CD4-positive, alpha-beta T cell (primary cell): Measurements from ENCODE around the gene RETREG2. TPM values are rescaled to one million over a fixed set of nuclear protein-coding genes. Genes with fewer than 3 reads are reported as not detected.

Source experiments
- ATAC-seq: fragments of 200-7000 bp; cut with Tn5 transposase; one replicate; pipeline ENCODE4 v1.10.0; 2022; ENCODE audit warnings: mild to moderate bottlenecking; ENCODE audit not compliant: poor library complexity
- CTCF ChIA-PET: fragments of 350-600 bp; sonication (Branson Sonifier 250); formaldehyde crosslinking; loops from one replicate; lab custom pipeline; 2021; ENCODE audit warnings: antibody characterized with exemption, inconsistent platforms; lab: Charles Lee
- POLR2A ChIA-PET: fragments of 350-600 bp; sonication (Branson Sonifier 250); formaldehyde crosslinking; loops from one replicate; lab custom pipeline; 2021; ENCODE audit warnings: antibody characterized with exemption, inconsistent platforms; lab: Charles Lee
- DNase-seq, 14 experiments: peaks; one replicate each; pipeline ENCODE4 v3.0.0-alpha.2; 2013 to 2020; ENCODE audit warnings: mixed read lengths in 2 of 14
- H3K27ac ChIP-seq, 2 donors: one replicate each; pipeline versions ENCODE4 v1.5.1 to v1.7.0; 2013; ENCODE audit warnings: low read length in 2 of 2, low read depth in 1 of 2, mild to moderate bottlenecking in 1 of 2
- H3K27me3 ChIP-seq, 2 experiments: 1 replicate in 1 of 2; 2 replicates in 1 of 2; pipeline versions ENCODE4 v1.6.1 to v1.7.0; 2013; ENCODE audit warnings: low read length in 2 of 2, control low read depth in 1 of 2, mild to moderate bottlenecking in 1 of 2, moderate library complexity in 1 of 2; ENCODE audit not compliant: insufficient read depth in 2 of 2, control insufficient read depth in 1 of 2
- H3K36me3 ChIP-seq: one replicate; pipeline ENCODE4 v1.6.1; 2013; ENCODE audit warnings: low read length, control low read depth; ENCODE audit not compliant: insufficient read depth
- H3K4me1 ChIP-seq: one replicate; pipeline ENCODE4 v1.6.1; 2013; ENCODE audit warnings: low read length, control low read depth; ENCODE audit not compliant: insufficient read depth
- H3K4me3 ChIP-seq: one replicate; pipeline ENCODE4 v1.5.1; 2013; ENCODE audit warnings: mild to moderate bottlenecking, low read length, moderate library complexity
- H3K9me3 ChIP-seq, 2 experiments: 1 replicate in 1 of 2; 2 replicates in 1 of 2; pipeline versions ENCODE4 v1.6.1 to v1.7.0; 2013; ENCODE audit warnings: low read length in 2 of 2, mild to moderate bottlenecking in 2 of 2, control low read depth in 1 of 2, moderate library complexity in 1 of 2; ENCODE audit not compliant: control insufficient read depth in 1 of 2, insufficient read depth in 1 of 2
- H3K27ac Mint-ChIP-seq: one replicate; pipeline ENCODE4 v1.8.0; 2020; ENCODE audit warnings: mixed read lengths
- H3K27me3 Mint-ChIP-seq: one replicate; pipeline ENCODE4 v1.8.0; 2021; ENCODE audit warnings: mixed read lengths
- H3K36me3 Mint-ChIP-seq: one replicate; pipeline ENCODE4 v1.8.0; 2021; ENCODE audit warnings: low read depth, mixed read lengths
- H3K4me1 Mint-ChIP-seq: one replicate; pipeline ENCODE4 v1.8.0; 2021; ENCODE audit warnings: low read depth, mixed read lengths
- H3K4me3 Mint-ChIP-seq: one replicate; pipeline ENCODE4 v1.8.0; 2020; ENCODE audit warnings: mild to moderate bottlenecking, mixed read lengths
- H3K9me3 Mint-ChIP-seq: one replicate; pipeline ENCODE4 v1.8.0; 2020; ENCODE audit warnings: mixed read lengths
- CTCF ChIP-seq: fragments of 200-600 bp; IDR thresholded peaks from one replicate; pipeline ENCODE4 v1.8.0; 2022; ENCODE audit warnings: antibody characterized with exemption, mild to moderate bottlenecking
- intact Hi-C, 2 experiments: fragments of 100-400 bp; cut with DNase I in 1 of 2; cut with micrococcal nuclease in 1 of 2; formaldehyde crosslinking; loops; one replicate each; pipeline versions ENCODE4 v1.15.1 to v1.9.0; 2023 to 2025; cut with DNase I, micrococcal nuclease
- total RNA-seq, 174 experiments: library from RNA in 2 of 174; stranded (reverse) in 2 of 174; gene quantifications; one replicate each; pipeline ENCODE4 v1.2.3 and lab custom pipeline; 2021 to 2026

The RETREG2 gene
- total RNA-seq, 2 experiments from 2014 or later, result 82.3 to 83.2 TPM

DNA sequence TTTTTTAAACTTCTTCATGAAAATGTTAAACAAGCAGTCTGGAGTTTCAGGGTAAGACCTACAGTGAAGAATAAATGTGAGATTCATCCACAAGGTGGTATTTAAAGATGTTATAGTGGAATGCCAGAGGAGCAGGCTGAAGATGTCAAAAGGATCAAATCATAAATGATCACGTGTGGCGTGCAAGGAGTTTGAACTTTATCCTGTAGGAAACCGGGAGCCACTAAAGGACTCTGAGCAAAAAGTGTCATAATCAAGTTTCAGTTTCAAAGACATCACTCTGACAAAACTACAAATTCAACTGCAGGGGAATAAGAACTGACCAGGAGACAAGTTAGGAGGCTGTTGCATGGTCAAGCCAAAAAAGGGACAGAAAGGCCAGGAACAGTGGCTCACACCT, 37.4 kb upstream of the RETREG2 start:
- ATAC-seq (no peak), DNase-seq (no peak)
- no peak overlapping the region for H3K27ac ChIP-seq
- no peaks in the 10 kb centered on the region for H3K9me3 Mint-ChIP-seq
- H3K4me1 ChIP-seq, result no peaks in the 10 kb centered on the region
- H3K36me3 ChIP-seq, result peaks cover 49% of the 10 kb centered on the region
- ChIA-PET POLR2A (no interaction called here), CTCF (no interaction called here)
- H3K27me3 ChIP-seq, result no peaks in the 10 kb centered on the region
- no peaks in the 10 kb centered on the region for H3K9me3 ChIP-seq
- no peaks in the 10 kb centered on the region for H3K4me1 Mint-ChIP-seq
- no peak overlapping the region for H3K4me3 ChIP-seq
- no peaks in the 10 kb centered on the region for H3K27me3 Mint-ChIP-seq
- H3K36me3 Mint-ChIP-seq, result peaks cover 84% of the 10 kb centered on the region
- no peak overlapping the region for H3K4me3 Mint-ChIP-seq
- intact Hi-C loops, result no loop called here
- TF ChIP-seq CTCF, result no peak
- no peak overlapping the region for H3K27ac Mint-ChIP-seq

GRCh38 chr2:219142329-219142728, 35.7 kb upstream of the RETREG2 start:
- intact Hi-C loops, result no loop called here
- CTCF ChIA-PET, result interaction anchor here (2.0 kb wide), 1 partner anchor 12 kb away, joined by 5 read pairs; no protein-coding TSS in a partner anchor
- Mint-ChIP-seq H3K4me3 (no peak overlapping the region), H3K27ac (no peak overlapping the region), H3K36me3 (peaks cover 93% of the 10 kb centered on the region), H3K9me3 (no peaks in the 10 kb centered on the region), H3K27me3 (no peaks in the 10 kb centered on the region), H3K4me1 (no peaks in the 10 kb centered on the region)
- Histone ChIP-seq H3K27ac (no peak overlapping the region), H3K36me3 (peaks cover 64% of the 10 kb centered on the region), H3K9me3 (no peaks in the 10 kb centered on the region), H3K4me3 (no peak overlapping the region), H3K4me1 (no peaks in the 10 kb centered on the region), H3K27me3 (no peaks in the 10 kb centered on the region)
- DNase-seq (no peak), ATAC-seq (no peak)
- TF ChIP-seq CTCF, result no peak
- POLR2A ChIA-PET, result no interaction called here

GRCh38 chr2:219149667-219150066, 28.4 kb upstream of the RETREG2 start:
- intact Hi-C loops, result loop anchor here in 1 of 2 experiments (10.0 kb wide), 1 partner anchor 395 kb away; the partner anchor contains the start of genes CHPF and TMEM198
- peaks cover 59% of the 10 kb centered on the region for H3K36me3 ChIP-seq
- H3K27me3 Mint-ChIP-seq, result no peaks in the 10 kb centered on the region

More at GRCh38 chr2:219149667-219150066, 28.4 kb upstream of the RETREG2 start:
- Histone ChIP-seq H3K9me3 (no peaks in the 10 kb centered on the region), H3K27ac (no peak overlapping the region), H3K4me3 (no peak overlapping the region), H3K4me1 (no peaks in the 10 kb centered on the region), H3K27me3 (no peaks in the 10 kb centered on the region)
- no peak for ATAC-seq
- Mint-ChIP-seq H3K4me1 (no peaks in the 10 kb centered on the region), H3K36me3 (peaks cover 85% of the 10 kb centered on the region), H3K9me3 (no peaks in the 10 kb centered on the region), H3K27ac (no peak overlapping the region), H3K4me3 (no peak overlapping the region)
- CTCF ChIA-PET, result interaction anchor here (0.8 kb wide), 1 partner anchor 10 kb away, joined by 3 read pairs; no protein-coding TSS in a partner anchor
- DNase-seq, result no peak
- TF ChIP-seq CTCF, result no peak
- POLR2A ChIA-PET, result no interaction called here
